SU-DHL-6 (cell line): ENCODE data around the gene NPFF.

Source experiments
- H2AFZ ChIP-seq: fragments of 200-600 bp; sonication (generic); 2 replicates; pipeline ENCODE4 v1.6.1; 2014; ENCODE audit warnings: low read depth, mild to moderate bottlenecking, moderate library complexity, mixed read lengths, antibody characterized with exemption, low read length; ENCODE audit not compliant: severe bottlenecking
- H3F3A ChIP-seq: fragments of 200-600 bp; shearing (Covaris generic); 2 replicates; pipeline ENCODE4 v1.6.0; 2016; ENCODE audit warnings: antibody characterized with exemption, mild to moderate bottlenecking; ENCODE audit not compliant: insufficient read depth
- H3K27ac ChIP-seq: fragments of 200-600 bp; sonication (generic); 2 replicates; pipeline ENCODE4 v1.5.1; 2016; ENCODE audit warnings: low read depth, mild to moderate bottlenecking, low read length, moderate library complexity, mixed read lengths
- H3K27me3 ChIP-seq: fragments of 200-600 bp; sonication (generic), shearing (Covaris generic); 2 replicates; pipeline ENCODE4 v1.6.0; 2014; ENCODE audit warnings: mild to moderate bottlenecking, low read length
- H3K36me3 ChIP-seq: fragments of 200-600 bp; sonication (generic); 2 replicates; pipeline ENCODE4 v1.6.1; 2014; ENCODE audit warnings: mild to moderate bottlenecking, low read length, mixed read lengths
- H3K4me2 ChIP-seq: fragments of 300-600, 200-600 bp; shearing (Covaris generic), sonication (generic); 2 replicates; pipeline ENCODE4 v1.6.0; 2014; ENCODE audit warnings: low read length, low read depth, mild to moderate bottlenecking; ENCODE audit not compliant: poor library complexity, severe bottlenecking
- H3K4me3 ChIP-seq: fragments of 200-600 bp; sonication (generic); 2 replicates; pipeline ENCODE4 v1.5.1; 2014; ENCODE audit warnings: antibody characterized with exemption, low read length, mild to moderate bottlenecking, mixed read lengths; ENCODE audit not compliant: insufficient read depth, poor library complexity, severe bottlenecking
- H3K79me2 ChIP-seq: fragments of 200-600 bp; sonication (generic); 2 replicates; pipeline ENCODE4 v1.6.1; 2014; ENCODE audit warnings: mild to moderate bottlenecking, low read length, moderate library complexity; ENCODE audit not compliant: insufficient read depth
- H3K9ac ChIP-seq: fragments of 200-600 bp; sonication (generic); 2 replicates; pipeline ENCODE4 v1.7.0; 2014; ENCODE audit warnings: mild to moderate bottlenecking, low read length
- H3K9me2 ChIP-seq: fragments of 200-600 bp; sonication (generic); replicated peaks from 2 replicates; pipeline ENCODE4 v1.6.1; 2014; ENCODE audit warnings: low read length; ENCODE audit not compliant: insufficient read depth
- H3K9me3 ChIP-seq: fragments of 200-600 bp; sonication (generic); 2 replicates; pipeline ENCODE4 v1.6.1; 2014; ENCODE audit warnings: low read length, mixed read lengths; ENCODE audit not compliant: insufficient read depth
- H4K20me1 ChIP-seq: fragments of 200-600 bp; sonication (generic); 2 replicates; pipeline ENCODE4 v1.6.1; 2014; ENCODE audit warnings: low read depth, mild to moderate bottlenecking, antibody characterized with exemption, low read length, moderate library complexity, mixed read lengths
- CTCF ChIP-seq: fragments of 200-600 bp; sonication (generic); IDR thresholded peaks from one replicate; pipeline ENCODE4 v1.5.1; 2017; ENCODE audit warnings: antibody characterized with exemption, mild to moderate bottlenecking, low read length, moderate library complexity; ENCODE audit not compliant: insufficient read depth, poor library complexity, severe bottlenecking
- EZH2phosphoT487 ChIP-seq: fragments of 200-600 bp; sonication (generic), shearing (Covaris generic); conservative IDR thresholded peaks from 2 replicates; pipeline ENCODE4 v1.6.1; 2018; ENCODE audit warnings: mild to moderate bottlenecking, antibody characterized with exemption, low read length, moderate library complexity, mixed read lengths

Gene NPFF

GRCh38 chr12:53500776-53501614, 6.3 kb downstream of the NPFF start, which contains the start of gene TARBP2:
TSS of gene TARBP2 (plus strand) at chr12:53501283. CDS start at chr12:53501409, 126 bp downstream.
- peak within 1 kb of the TSS; percentile 82 for H3K9ac ChIP-seq
- H4K20me1 ChIP-seq = no peaks in the 10 kb centered on the region
- H3K4me3 ChIP-seq = peak within 1 kb of the TSS; percentile 67
- no peaks in the 10 kb centered on the region for H3K36me3 ChIP-seq
- H3K9me2 ChIP-seq = no peaks in the 10 kb centered on the region
- H3K4me2 ChIP-seq = peak within 1 kb of the TSS; percentile 74
- H3F3A ChIP-seq = peaks cover 7% of the 10 kb centered on the region; the same call in 1 of the 2 replicates
- peak within 1 kb of the TSS; percentile 87 for H3K27ac ChIP-seq
- H3K27me3 ChIP-seq = no peaks in the 10 kb centered on the region
- no peaks in the 10 kb centered on the region for H3K9me3 ChIP-seq
- H2AFZ ChIP-seq = peak within 1 kb of the TSS; percentile 75
- H3K79me2 ChIP-seq = peaks cover 13% of the 10 kb centered on the region
- TF ChIP-seq CTCF (no peak), EZH2phosphoT487 (no peak)

DNA sequence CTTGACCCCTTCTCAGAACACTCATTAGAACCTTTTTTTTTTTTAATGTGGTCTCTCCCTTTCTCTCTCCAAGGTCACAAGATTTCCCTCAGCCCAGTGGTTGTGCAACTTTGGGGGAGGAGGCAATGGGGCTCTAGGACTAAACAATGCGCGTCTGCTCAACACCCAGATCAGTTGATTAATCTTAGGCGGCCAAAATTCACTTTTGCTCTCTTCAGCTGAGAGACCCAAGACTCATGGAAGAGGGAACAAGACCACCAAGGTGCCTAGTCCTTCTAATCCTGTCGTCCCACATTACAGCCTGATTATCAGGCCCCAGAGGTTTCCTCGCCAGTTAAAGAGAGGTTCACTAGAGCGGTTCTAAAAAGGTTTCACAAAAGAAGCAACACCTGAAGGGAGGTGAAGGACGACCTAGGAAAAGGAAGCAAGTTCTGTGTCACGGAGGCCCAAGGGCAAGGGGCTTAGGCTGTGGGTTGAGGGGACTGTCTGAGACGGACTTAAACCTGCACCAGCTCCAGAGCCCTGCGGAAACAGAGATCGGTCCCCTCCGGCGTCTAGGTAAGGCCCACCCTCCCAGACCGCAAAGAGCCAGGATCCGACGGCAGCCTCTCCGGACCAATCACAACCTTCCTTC, 7.0 kb downstream of the NPFF start:
- H3K79me2 ChIP-seq = peaks cover 13% of the 10 kb centered on the region
- H2AFZ ChIP-seq = no peak overlapping the region
- no peaks in the 10 kb centered on the region for H3K9me2 ChIP-seq
- H4K20me1 ChIP-seq = no peaks in the 10 kb centered on the region
- peak overlapping the region; percentile 49 for H3K4me3 ChIP-seq
- H3K4me2 ChIP-seq = peak overlapping the region; percentile 74
- H3K9me3 ChIP-seq = no peaks in the 10 kb centered on the region
- TF ChIP-seq EZH2phosphoT487 (no peak), CTCF (no peak)
- no peaks in the 10 kb centered on the region for H3K36me3 ChIP-seq
- H3K27me3 ChIP-seq = no peaks in the 10 kb centered on the region
- peak overlapping the region; percentile 82 for H3K9ac ChIP-seq
- H3F3A ChIP-seq = peaks cover 7% of the 10 kb centered on the region; the same call in 1 of the 2 replicates
- peak overlapping the region; percentile 60 for H3K27ac ChIP-seq

- H3K4me3 ChIP-seq = peak within 1 kb of the TSS; percentile 49
- TF ChIP-seq CTCF = no peak
- TF ChIP-seq EZH2phosphoT487 = no peak
- H3K9me2 ChIP-seq = no peaks in the 10 kb centered on the region
- H2AFZ ChIP-seq = peak within 1 kb of the TSS; percentile 52
- H4K20me1 ChIP-seq = no peaks in the 10 kb centered on the region
- H3F3A ChIP-seq = peaks cover 8% of the 10 kb centered on the region; the same call in 1 of the 2 replicates
- peaks cover 13% of the 10 kb centered on the region for H3K79me2 ChIP-seq
- H3K9ac ChIP-seq = peak within 1 kb of the TSS; percentile 82
- H3K27ac ChIP-seq = peak within 1 kb of the TSS; percentile 60
- H3K4me2 ChIP-seq = peak within 1 kb of the TSS; percentile 74
- no peaks in the 10 kb centered on the region for H3K27me3 ChIP-seq
- H3K36me3 ChIP-seq = no peaks in the 10 kb centered on the region
- no peaks in the 10 kb centered on the region for H3K9me3 ChIP-seq
Observed at GRCh38 chr12:53499266-53500141, 7.8 kb downstream of the NPFF start, which contains the start of gene MAP3K12. TSS of gene MAP3K12 (minus strand) at chr12:53499458. CDS start at chr12:53487391, 12,067 bp downstream.
